DMS53 (cell line): ENCODE results near the gene MAST4.

Experiments used
- DNase-seq: peaks from one replicate; lab custom pipeline; 2025; lab: John Stamatoyannopoulos, UW

MAST4 gene

DNA sequence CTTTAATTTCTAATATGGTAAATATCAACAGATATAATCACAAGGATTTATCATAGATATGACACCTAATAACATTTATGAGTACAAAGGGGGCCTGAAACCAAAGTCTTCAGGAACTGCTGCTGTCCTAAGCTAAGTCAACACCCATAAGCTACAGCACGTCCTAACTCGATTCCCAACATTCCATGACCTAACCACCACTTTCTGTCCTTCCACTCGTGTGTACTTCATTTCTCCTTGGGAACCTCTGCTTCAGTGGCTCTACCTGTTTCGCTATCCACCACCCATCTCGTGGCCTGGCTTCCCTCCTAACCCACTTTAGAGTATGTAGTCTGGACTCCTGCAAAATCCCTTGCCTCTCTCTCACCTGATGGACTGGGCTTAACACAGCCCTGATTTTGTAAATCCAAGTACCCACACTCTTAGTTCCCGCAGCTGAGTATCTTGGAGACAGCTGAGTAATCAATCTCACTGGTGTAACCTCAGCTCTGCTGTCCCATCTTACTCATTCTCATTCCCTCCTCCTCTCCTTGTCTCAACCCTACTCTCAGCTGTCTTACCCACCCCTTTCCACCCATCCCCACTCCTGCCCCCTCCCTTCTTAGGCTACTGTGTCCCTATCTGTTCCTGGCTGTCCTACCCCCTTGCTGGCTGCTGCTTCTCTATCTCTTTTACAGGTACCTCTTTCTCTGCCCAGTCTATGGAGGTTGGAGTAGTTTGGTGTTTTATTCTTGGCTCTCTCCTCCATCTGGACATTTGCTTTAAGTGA is 101.8 kb downstream of the MAST4 start:
- DNase-seq = no peak

DNA sequence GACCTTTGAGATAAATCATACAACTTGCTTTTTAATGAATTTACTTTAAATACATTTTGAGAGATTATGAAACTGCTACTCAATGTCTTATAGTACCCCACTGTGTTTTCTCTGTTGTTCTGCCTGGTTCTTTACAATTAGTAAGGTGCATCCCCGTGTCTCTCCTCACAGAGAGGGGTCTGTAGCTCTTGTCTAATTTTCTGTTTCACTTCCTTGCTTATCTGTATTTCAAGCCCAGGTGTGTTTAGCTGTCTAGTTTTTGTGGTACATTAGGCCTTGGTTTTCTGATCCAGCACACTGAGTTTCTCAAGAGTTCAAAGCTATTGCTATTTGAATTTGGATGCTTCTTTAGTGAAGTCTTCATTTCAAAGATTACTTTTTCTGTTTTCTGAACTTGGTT is 105.1 kb downstream of the MAST4 start:
- DNase-seq = no peak

DNA sequence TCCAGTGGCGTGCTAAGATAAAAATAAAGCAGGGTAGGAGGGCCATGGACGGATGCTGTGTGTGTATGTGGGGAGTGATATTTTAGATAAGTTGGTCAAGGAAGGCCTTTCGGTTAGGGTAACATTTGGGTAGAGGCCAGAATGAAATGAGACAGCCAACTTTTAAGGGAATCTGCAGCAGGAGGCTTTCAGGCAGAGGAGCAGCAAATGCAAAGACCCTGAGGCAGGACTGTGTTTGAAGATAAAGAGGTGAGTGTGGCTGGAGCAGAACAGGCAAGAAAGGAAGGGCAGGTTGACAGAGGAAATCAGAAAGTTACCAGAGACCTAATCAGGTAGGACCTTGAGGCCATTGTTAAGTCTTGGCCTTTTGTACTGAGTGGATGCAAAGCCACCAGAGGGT is 106.2 kb downstream of the MAST4 start:
- DNase-seq = no peak

DNA sequence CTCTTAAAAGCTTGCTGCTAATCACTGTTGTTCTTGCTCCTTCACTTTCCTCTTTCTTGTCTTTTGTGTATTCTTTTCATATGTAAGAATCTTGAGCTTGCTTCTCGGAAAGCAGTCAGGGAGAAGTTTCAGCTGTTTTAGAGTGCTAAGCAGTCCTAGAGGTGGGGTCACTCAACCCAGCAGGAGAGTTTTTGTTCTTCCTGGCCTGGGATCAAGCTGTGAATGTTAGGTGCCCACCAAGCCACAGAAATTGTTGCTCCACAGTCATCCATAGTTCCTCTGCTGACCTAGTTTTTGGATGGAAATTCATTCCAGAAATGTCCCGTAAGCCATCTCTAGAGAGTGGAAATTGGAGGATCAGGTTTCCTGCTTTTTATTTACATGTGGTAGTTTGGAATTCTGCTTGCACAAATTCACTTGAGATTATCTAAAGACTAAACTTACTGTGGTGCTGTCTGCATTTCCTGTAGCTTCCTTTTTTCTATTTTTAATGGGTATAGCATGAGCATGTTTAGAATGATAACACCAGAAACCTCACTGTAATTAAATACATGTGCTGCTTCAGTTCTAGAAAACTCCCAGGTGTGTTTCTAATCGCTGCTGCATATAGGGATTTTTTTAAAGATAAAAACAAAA is 108.7 kb downstream of the MAST4 start:
- DNase-seq = peak; percentile 36

DNA sequence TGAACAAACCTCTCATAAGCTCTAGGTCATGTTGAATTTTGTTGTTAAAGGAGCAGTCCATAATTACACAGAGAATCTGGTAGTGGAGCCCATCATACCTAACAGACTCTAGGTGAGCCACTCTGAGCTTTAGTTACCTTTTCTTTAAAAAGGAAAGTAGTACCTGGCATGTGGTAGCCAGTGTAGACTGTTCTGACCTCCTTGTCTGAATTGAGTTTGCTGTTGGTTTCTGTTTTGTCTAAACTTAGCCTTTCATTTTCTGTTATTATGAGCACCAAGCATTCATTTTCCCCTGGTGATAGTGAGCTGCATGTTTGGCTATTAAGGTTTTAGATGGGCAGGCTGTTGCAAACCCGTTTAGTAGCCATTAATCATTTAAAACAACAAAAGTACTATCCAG is 112.2 kb downstream of the MAST4 start:
- no peak for DNase-seq

DNA sequence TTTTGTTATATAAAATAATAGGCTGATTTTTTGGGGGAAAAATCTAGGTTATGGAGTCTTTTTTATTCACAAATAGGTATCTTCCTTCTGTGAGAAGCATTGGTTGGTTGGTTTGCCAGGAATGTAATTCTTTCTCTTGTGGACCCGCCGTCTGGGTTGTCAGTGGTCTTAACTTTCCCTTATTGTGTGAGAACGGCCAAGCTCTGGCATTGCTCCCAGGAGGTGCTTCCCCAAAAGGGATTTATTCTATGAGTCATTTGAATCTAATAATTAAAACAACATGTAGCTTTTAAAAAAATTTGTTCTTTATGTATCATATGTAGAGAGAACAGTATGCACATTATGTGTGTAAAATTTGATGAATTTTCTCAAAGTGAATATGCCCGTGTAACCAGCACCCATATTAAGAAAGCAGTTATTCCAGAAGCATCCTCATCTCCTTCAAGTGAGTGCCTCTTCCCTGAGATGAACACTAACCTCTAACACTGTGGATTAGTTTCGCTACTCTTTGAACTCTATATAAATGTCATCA is 114.4 kb downstream of the MAST4 start:
- no peak for DNase-seq

DNA sequence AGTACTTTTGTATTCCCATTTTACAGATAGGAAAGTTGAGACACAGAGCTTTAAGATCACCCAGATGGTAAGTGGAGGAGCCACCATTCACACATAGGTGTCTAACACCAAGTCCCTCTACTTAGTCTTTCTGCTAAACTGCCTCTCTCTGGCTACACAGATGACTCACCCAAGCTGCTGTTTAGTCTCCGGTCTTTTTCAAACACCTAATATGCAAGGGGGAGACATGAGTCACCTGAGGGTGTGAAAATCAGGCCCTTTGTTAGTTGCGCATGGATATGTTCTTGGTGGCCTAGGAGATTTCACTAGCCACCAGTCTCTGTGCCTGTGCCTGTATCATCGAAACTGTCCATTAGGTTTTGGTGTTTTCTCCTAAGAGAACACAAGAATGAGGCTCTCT is 117.8 kb downstream of the MAST4 start:
- DNase-seq = peak; percentile 94

DNA sequence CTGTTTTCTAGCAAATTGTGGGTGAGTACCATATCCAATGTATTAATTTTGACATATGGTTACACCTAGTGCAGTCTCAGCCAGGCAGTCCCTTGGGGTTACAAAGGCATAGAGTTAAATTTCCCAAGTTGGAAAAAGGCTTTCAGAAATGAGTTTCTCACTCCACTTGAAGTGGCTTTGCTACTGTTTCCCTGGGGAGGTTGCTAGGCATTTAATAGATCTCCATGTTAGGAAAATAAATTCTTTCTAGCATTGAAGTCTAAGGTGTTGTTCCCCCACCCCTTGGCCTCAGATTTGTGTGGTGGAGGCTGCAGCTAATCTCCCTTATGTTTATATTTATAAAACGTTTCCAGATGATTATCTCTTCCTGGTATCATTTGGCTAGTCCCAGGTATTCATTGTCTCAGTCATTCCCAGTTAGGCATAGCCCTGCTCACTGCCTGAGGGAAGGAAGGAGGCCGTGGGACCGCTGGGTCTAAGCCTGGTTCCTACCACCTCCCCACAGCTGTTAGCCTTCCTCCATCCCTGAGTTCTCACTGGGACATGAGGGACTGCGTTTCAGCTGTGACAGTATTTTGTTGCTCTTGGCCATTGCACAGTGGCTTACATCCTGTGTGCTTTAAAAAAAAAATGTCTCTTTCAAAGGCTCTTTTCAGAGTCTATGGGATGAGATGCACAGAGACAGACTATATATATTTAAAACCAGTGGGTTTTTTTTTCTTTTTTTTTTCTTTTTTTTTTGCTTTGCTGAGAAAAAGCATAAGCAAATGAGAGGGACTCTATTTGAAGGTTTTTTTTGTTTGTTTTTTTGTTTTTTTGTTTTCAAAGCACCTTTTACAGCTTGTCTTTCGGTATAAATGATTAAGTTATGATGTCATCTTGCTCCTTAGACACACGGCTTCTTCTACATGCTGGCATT is 121.5 kb downstream of the MAST4 start:
- peak; percentile 44 for DNase-seq

DNA sequence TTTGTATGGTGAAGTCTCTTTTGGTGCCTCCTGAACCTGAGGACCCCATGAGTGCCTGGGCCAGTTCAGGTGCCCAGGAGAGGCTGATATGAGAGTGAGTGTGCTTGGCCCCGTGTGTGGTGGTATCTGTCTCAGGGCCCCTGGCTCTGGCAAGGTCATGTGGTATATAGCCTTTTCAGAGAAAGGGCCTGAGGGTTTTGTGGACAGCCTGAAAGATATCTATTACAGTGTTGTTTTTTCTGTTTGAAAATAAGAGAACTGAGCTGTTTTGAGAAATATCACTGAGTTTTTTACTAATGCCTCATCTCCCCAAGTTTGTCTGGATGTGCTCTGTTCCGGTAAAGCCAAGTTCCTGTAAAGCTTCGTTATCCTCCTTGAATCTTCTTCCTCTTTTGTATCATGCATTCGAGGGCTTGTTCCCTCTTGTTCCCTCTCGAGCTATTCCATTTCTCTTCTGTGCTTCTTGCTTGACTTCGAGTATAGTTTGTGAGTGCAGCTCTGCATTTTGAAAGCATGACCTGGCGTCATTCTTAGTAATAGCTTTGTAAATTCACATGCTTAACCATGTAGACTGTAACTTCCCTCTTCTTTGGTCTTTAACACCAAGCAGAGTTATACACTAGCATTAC is 122.3 kb downstream of the MAST4 start:
- DNase-seq = no peak

DNA sequence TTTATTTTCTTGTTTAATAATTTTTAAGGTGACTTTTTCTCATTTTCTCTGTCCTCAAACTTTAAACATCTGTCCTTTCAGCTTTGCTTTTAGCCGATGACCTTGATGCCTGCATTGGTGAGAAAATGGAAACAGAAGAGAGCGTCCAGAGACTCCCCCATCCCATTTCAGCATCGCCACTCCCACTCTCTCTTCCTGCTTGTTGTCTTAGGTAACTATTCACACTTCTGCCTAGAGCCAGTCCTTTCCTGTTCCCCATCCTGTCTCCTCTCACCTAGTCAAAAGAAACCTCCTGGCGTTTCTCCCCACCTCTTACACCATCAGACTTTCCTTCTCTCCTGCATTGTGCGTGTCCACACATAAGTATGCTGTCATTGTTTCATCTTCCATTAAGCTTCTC is 124.6 kb downstream of the MAST4 start:
- peak; percentile 10 for DNase-seq

DNA sequence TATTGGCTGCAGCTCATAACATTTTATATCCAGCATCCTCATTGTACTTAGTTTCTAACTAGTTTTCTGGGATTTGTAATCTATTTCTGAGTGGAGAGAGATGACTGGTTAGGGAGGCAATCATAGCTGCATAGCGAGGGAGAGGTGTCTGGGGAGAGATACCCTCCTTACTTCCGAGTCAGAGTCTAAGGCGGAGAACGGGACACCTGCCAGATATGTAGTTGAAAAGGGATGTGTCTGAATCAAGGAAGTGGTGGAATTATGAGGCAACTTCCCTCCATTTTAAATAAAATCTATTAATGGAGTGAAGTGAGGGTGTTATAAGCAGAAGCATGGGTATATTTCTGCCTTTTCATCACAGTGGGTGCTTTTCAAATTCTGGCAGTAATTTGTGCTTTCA is 126.5 kb downstream of the MAST4 start:
- no peak for DNase-seq

DNA sequence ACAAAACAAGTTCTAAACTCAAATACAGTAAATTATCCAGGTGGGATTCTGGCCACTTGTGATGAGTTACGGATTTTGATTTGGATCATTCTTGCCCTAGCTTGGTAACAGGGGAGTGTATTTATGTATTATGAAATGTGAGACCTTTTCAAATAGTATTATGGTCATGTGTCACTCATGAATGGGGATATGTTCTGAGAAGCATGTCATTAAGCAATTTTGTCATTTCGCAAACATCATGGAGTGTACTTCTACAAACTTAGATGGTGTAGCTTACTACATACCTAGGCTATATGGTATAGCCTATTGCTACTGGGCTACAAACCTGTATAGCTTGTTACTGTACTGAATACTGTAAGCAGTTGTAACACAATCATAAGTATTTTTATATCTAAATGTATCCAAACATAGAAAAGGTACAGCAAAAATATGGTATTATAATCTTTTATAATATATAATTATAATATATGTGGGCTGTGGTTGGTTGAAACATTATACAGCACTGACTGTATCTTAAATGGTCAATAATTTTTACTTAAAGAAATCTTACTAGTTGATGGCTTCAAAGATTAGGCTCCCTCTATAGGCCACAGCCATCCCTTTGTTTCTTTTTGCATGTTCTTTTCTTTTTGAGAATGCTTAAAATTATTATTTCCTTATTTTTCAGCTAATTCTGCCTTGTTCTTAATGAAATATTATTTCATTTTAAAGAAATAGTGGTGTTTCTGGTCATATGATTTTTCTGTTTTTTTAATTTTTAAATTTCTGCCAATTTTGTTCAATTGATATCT is 128.4 kb downstream of the MAST4 start:
- DNase-seq = peak; percentile 5

DNA sequence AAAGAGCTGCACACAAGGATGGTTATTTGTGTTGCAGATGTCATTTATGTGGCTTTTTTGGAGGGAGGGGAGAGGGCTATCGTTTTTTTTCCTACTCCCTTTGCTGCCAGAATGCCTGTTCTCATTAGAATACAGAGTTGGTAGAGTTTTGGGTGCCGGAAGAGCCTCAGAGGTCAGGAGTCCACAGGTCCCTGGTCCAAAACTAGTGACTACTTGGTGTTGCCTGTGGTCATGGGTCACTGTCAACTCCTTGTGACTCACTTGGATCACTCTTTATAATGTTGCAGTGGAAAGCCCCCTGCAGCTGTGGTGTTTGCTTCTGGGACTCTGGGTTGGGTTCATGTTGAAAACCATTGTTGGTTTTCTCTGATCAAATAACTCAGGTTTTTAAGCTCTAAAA is 131.4 kb downstream of the MAST4 start:
- DNase-seq = no peak

DNA sequence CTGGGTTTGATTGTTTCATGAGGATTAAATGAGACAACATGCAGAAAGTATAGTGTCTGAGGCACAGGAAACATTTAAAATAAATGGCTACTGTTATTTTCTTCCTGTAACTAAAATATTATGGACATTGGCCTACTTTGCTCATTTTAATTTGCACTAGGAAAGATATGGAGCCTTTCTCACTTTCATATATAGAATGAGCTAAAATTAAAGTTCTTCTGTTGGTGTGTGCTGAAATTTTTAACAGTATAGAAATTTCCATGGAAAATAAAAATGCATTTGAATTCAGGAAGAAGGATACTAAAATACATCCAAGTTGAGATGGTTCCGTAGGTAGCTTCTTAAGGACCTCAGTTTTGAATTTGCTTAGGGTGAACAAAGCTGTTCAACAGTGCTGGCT is 131.9 kb downstream of the MAST4 start:
- DNase-seq = no peak

DNA sequence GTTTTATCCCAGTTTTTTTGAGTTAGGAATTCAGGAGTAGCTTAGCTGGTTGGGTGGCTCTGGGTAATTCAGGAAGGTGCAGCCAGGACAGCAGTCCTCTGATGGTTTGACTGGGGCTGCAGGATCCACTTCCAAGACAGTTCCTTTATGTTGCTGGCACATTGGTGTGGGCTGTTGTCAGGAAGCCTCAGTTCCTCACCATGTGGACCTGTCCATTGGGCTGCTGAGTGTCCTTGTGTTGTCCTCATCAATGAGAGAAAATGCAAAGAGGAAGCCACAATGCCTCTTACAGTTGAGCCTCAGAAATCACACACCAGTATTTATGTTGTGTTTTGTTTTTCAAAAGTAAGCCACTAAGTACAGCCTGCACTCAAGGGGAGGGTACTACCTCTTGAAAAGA is 140.9 kb downstream of the MAST4 start:
- no peak for DNase-seq

DNA sequence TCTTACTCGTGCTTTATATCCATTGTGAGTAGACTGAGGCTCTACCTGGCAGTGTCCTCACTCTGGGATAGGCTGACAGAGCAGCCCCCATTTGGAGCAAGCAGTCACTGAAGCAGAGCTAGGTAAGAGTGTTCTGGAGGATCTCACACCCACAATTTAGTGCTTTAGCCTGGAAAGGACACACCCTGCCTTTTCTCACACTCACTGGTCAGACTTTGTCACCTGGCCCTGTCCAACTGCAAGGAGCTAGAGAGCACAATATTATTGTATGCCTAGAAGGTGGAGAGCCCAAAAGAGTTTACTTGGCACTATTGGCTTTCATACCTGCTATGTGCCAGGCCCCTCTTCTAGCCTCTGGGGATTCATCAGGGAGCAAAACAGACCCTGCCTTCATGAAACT is 141.9 kb downstream of the MAST4 start:
- DNase-seq = no peak

DNA sequence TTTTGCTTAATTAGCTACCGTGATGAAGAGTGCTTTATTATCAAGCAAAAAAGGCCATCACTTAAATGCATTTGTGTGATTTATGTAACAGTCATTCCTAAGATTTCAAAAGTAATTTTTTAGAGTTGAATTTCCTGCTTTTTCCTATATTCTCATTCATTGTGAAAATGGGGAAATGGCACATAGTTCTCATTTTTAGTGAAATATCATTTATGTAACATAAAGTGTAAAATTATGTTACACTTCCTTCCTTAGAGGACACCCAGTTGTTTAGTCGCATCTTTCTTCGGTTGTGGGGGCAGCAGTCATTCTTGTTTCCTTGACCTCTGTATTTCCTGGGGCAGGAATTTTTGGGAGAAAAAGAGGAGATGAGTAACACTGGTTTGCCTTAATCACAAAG is 142.8 kb downstream of the MAST4 start:
- no peak for DNase-seq

DNA sequence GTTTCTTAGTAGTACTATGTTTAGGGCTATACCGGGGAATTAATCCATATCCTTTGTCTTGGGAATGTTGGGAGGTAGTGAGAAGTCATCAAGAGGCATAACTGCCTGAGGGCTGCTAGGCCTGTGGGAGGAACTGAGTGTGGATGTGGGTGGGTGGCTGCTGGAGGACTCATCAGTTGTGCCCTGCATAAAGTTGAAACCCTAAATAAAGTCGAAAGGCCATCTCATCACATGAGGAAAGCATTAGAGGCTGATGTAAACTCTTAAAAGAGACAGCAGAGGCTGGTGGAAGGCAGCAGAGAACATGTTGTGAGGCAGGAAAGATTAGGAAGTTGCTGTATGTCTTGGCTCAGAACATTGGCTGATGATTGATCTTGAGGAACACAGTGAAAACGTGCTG is 143.8 kb downstream of the MAST4 start:
- DNase-seq = no peak

DNA sequence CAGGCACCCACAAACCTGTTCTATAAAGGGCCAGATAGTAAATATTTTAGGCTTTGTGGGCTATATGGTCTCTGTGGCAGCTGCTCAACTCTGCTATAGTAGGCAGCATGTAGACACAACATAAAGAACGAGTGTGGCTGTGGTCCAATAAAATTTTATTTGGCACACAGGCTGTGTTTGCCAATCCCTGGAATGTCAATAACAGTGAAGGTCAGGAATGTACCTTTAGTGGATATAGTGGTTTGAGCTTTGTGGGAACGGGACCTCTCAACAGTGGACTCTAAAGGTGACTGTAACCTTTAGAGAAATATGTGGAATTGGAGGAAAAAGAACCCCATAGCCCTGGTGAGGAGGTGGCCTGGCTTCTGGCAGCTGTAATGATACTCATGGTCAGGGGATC is 145.2 kb downstream of the MAST4 start:
- peak; percentile 37 for DNase-seq

DNA sequence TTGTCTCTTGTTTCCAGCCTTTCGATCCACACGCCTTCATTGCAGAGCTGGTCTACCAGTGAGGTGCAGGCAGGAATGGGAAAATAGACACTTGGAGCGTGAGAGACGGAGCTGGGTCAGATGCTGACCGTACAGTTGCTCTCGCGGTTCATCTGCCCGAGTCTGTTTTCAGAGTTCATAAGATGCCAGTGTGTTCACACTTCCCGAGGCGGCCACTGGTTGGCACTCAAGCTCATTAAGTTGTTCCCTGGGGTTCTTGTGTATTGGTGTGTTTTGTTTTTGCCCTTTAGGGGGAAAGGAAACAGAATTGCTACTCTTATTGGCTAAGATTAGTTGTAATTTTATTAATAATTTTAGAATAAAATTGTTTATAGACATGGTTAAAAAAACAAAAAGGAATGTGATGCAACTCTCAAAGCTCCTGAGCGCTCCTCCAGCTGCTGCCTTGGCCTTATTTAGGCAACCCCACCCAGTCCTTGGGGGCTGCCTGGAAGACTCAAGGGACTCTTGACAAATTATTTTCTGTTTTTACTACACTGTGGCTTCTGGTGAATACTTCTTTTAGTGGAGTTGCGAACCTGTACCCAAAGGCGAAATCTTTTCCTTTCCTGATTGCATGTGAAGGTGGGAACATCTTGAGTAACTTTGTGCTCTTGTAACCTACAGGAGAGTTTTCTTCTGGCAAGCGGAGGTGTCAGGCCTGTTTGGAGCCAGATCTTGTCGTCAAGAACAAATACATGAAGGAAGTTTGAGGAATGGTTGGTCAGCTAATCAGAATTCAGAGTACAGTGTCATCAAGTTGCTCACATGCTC is 146.1 kb downstream of the MAST4 start:
- DNase-seq = peak; percentile 53

DNA sequence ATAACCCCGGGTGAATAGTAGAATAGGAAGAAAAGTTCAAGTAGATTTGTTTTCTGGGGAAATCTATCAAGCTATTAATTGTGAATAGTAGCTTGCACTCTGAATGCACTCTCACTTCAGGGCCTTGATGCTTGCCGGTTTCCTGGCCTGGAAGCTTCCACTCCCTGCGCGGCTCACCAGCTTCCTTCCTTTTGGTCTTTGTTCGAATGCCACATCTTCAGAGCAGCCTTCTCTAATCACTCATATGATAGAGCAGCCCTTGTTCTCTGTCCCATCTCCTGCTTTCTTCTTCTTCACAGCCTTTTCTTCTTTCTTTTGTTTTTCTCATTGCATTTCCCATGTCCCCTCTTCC is 146.7 kb downstream of the MAST4 start:
- no peak for DNase-seq
